SK-N-SH (cell line): ENCODE results near the gene POTEH. TPM values are rescaled to one million over a fixed set of nuclear protein-coding genes. Genes with fewer than 3 reads are reported as not detected.
A peak's percentile ranks its signal among the peaks of the same experiment; 100 is the strongest.
"Not testable (repeated sequence)": the region's sequence is repeated elsewhere in the genome, so short reads cannot be mapped to it uniquely, and the experiment has no call there.

Experiments
- CTCF ChIA-PET: fragments of 300-600, 350-600 bp; formaldehyde crosslinking; extraction: SDS; loops from one replicate; lab custom pipeline; 2021; lab: Yijun Ruan, JAX
- POLR2A ChIA-PET: fragments of 350-600 bp; sonication (Branson Sonifier 250); formaldehyde crosslinking; extraction: SDS; loops from one replicate; lab custom pipeline; 2020; ENCODE audit warnings: antibody characterized with exemption, inconsistent platforms; lab: Yijun Ruan, JAX
- DNase-seq: peaks from one replicate; pipeline ENCODE4 v3.0.0; 2012
- H2AFZ ChIP-seq: fragments of 200-600 bp; sonication (generic); 2 replicates; pipeline ENCODE4 v1.8.1; 2016; ENCODE audit warnings: antibody characterized with exemption, mild to moderate bottlenecking, low read depth
- H3F3A ChIP-seq: fragments of 200-600 bp; sonication (generic); replicated peaks from 2 replicates; pipeline ENCODE3; 2016; ENCODE audit warnings: antibody characterized with exemption, mild to moderate bottlenecking; ENCODE audit not compliant: insufficient read depth
- H3K27ac ChIP-seq, 2 experiments: fragments of 200-500 bp in 1 of 2; fragments of 200-600 bp in 1 of 2; sonication (Bioruptor generic) in 1 of 2; sonication (generic), shearing (Covaris generic) in 1 of 2; 2 replicates each; pipeline versions ENCODE4 v1.5.1 to v1.6.1; 2014 to 2016; ENCODE audit warnings: low read depth in 2 of 2, inconsistent platforms in 1 of 2, low read length in 1 of 2, mild to moderate bottlenecking in 1 of 2, mixed read lengths in 1 of 2
- H3K27me3 ChIP-seq: fragments of 200-600 bp; sonication (generic), shearing (Covaris generic); 2 replicates; pipeline ENCODE4 v1.6.1; 2016; ENCODE audit warnings: mixed run types; ENCODE audit not compliant: insufficient read depth
- H3K36me3 ChIP-seq, 2 experiments: fragments of 200-500 bp in 1 of 2; fragments of 200-600 bp in 1 of 2; sonication (Bioruptor generic) in 1 of 2; sonication (generic) in 1 of 2; replicated peaks in 1 of 2; 2 replicates each; pipeline versions ENCODE3 to v1.5.1; 2014 to 2016; ENCODE audit warnings: low read length in 1 of 2, mild to moderate bottlenecking in 1 of 2; ENCODE audit not compliant: insufficient read depth in 2 of 2, control insufficient read depth in 1 of 2
- H3K4me1 ChIP-seq, 2 experiments: fragments of 200-500 bp in 1 of 2; fragments of 200-600 bp in 1 of 2; sonication (Bioruptor generic) in 1 of 2; sonication (generic), shearing (Covaris generic) in 1 of 2; 2 replicates each; pipeline versions ENCODE4 v1.5.1 to v1.6.1; 2014 to 2016; ENCODE audit warnings: low read depth in 1 of 2, low read length in 1 of 2, mixed run types in 1 of 2; ENCODE audit not compliant: insufficient read depth in 2 of 2, control insufficient read depth in 1 of 2
- H3K4me2 ChIP-seq: fragments of 200-600 bp; sonication (generic), shearing (Covaris generic); 2 replicates; pipeline ENCODE4 v1.6.1; 2017; ENCODE audit warnings: mixed run types
- H3K4me3 ChIP-seq, 2 experiments: fragments of 200-500 bp in 1 of 2; fragments of 200-600 bp in 1 of 2; sonication (Bioruptor generic) in 1 of 2; sonication (generic), shearing (Covaris generic) in 1 of 2; 2 replicates each; pipeline versions ENCODE4 v1.5.1 to v1.8.1; 2014 to 2016; ENCODE audit warnings: low read depth in 2 of 2, inconsistent platforms in 1 of 2, low read length in 1 of 2, mild to moderate bottlenecking in 1 of 2, mixed read lengths in 1 of 2, moderate library complexity in 1 of 2
- H3K79me2 ChIP-seq: fragments of 200-600 bp; sonication (generic); 2 replicates; pipeline ENCODE4 v1.8.1; 2017; ENCODE audit warnings: mild to moderate bottlenecking; ENCODE audit not compliant: insufficient read depth
- H3K9ac ChIP-seq: fragments of 200-600 bp; sonication (generic); 2 replicates; pipeline ENCODE4 v1.6.1; 2017; ENCODE audit warnings: mixed run types
- H3K9me2 ChIP-seq: fragments of 200-600 bp; sonication (generic); 2 replicates; pipeline ENCODE4 v1.6.1; 2017; ENCODE audit warnings: mixed run types
- H3K9me3 ChIP-seq: fragments of 200-600 bp; sonication (generic); 2 replicates; pipeline ENCODE4 v1.6.1; 2017; ENCODE audit warnings: mixed run types, mild to moderate bottlenecking, moderate library complexity
- H4K20me1 ChIP-seq: fragments of 200-600 bp; sonication (generic); 2 replicates; pipeline ENCODE4 v1.6.1; 2017; ENCODE audit warnings: mild to moderate bottlenecking, mixed run types; ENCODE audit not compliant: insufficient read depth
- WGBS: methylation state at CpG from one replicate; pipeline ENCODE4 v1.1.6; 2017; ENCODE audit warnings: low lambda C conversion rate; 5-methylcytosine and 5-hydroxymethylcytosine counted together
- polyA plus RNA-seq, 3 experiments: library from polyadenylated mRNA; depleted of rRNA; stranded (reverse); fragments of >200 nt; gene quantifications; 2 replicates each; pipeline ENCODE4 v1.2.3, GENCODE V29; 2012

POTEH gene
- polyA plus RNA-seq, 1 of the 3 experiments (the other 2 are of a cell fraction) = 1.3 TPM

DNA sequence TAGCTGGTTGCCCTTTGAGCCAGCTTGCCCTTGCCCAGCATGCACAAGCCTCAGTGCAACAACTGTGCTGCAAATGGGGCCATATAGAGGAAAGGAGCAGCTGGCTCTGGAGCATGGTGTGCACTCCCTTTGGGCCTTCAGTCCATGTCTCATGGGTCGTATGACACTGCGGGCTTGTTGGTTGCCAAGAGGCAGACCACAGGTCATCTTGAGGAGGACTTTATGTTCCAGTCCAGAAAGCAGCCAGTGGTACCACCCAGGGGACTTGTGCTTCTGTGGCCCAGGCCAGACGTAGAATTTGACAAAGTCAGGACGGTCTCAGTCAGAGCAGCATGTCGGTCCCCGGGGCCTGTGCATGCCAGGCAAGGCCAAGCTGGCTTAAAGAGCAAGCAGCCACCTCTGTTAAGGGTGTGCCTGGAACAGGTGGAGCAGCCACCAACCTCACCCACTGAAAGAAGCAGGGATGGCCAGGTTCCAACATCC is 49.1 kb downstream of the POTEH start:
- DNase-seq, H3K79me2 ChIP-seq, CTCF ChIA-PET, H3K4me3 ChIP-seq, H3K9me2 ChIP-seq, H2AFZ ChIP-seq, H4K20me1 ChIP-seq, H3K9me3 ChIP-seq, H3K4me1 ChIP-seq, H3F3A ChIP-seq, H3K36me3 ChIP-seq, H3K4me2 ChIP-seq, H3K27ac ChIP-seq, H3K27me3 ChIP-seq, H3K9ac ChIP-seq, POLR2A ChIA-PET: not testable (repeated sequence)
- WGBS = 18% methylated on average over 2 of the region's 6 CpGs

DNA sequence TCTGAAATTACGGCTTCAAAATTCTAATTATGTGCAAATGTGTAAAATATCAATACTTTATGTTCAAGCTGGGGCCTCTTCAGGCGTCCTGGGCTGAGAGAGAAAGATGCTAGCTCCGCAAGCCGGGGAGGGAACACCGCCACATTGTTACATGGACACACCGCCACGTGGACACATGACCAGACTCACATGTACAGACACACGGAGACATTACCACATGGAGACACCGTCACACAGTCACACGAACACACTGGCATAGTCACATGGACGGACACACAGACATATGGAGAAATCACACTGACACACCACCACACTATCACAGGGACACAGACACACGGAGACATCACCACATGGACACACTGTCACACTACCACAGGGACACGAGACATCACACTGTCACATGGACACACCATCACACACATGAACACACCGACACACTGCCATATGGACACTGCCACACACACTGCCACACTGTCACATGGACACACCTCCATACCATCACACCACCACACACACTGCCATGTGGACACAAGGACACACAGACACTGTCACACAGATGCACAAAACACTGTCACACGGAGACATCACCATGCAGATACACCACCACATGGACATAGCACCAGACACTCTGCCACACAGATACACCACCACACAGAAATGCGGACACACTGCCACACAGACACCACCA is 58.0 kb downstream of the POTEH start:
- H3K4me1 ChIP-seq, H3K9me2 ChIP-seq, POLR2A ChIA-PET, H3F3A ChIP-seq, H3K27me3 ChIP-seq, H3K36me3 ChIP-seq, H2AFZ ChIP-seq, H3K27ac ChIP-seq, H4K20me1 ChIP-seq, H3K9ac ChIP-seq, H3K79me2 ChIP-seq, H3K4me2 ChIP-seq, DNase-seq, H3K4me3 ChIP-seq, H3K9me3 ChIP-seq, CTCF ChIA-PET: not testable (repeated sequence)
- 40% methylated on average over 13 of the region's 16 CpGs for WGBS

DNA sequence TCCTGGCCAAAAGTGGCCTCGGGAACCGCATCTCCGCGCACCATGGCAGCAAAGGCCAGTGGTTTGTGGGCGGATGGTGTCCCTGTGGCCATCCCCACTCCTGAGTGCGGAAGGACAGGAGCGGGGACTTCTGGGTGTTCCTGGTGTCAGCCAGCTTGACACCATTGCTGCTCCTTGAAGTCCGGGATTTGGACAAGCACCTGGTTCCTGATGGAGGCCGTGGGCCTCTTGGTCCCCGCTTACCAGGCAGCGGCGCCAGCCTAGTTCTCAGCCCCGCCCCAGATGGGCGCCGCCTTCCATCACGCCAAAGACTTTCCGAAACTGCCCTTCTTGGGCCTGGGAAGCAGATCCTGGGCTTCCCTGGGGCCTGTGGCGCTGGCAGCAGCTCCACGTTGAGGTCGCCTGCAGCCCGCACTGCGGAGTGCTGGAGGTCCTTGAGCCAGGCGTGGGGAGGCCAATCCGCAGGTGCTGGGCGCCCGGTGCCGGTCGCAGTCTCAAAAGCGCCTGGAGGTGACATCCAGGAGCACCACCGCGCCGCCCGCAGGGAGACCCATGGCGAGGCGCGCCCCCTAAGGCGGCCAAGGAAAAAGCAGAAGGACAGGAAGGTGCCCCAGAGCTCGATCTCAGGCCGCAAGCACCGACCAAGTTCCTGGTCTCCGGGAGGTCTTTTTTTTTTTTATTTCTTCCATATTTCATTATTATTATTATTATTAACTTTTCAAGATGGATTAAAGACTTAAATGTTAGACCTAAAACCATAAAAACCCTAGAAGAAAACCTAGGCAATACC is 59.5 kb downstream of the POTEH start:
- H3K4me1 ChIP-seq, H3F3A ChIP-seq, POLR2A ChIA-PET, H2AFZ ChIP-seq, CTCF ChIA-PET, H3K9ac ChIP-seq, H3K9me2 ChIP-seq, H3K36me3 ChIP-seq, H3K27me3 ChIP-seq, H3K79me2 ChIP-seq, H3K27ac ChIP-seq, H4K20me1 ChIP-seq, H3K9me3 ChIP-seq: not testable (repeated sequence)
- peak; percentile 0 for DNase-seq
- Histone ChIP-seq H3K4me3 (peak overlapping the region in 1 of 2 experiments; percentile 12; a peak in 1 of 4 replicates), H3K4me2 (peak overlapping the region; percentile 57; the same call in 1 of the 2 replicates)
- WGBS = 20% methylated on average over 26 of the region's 41 CpGs

DNA sequence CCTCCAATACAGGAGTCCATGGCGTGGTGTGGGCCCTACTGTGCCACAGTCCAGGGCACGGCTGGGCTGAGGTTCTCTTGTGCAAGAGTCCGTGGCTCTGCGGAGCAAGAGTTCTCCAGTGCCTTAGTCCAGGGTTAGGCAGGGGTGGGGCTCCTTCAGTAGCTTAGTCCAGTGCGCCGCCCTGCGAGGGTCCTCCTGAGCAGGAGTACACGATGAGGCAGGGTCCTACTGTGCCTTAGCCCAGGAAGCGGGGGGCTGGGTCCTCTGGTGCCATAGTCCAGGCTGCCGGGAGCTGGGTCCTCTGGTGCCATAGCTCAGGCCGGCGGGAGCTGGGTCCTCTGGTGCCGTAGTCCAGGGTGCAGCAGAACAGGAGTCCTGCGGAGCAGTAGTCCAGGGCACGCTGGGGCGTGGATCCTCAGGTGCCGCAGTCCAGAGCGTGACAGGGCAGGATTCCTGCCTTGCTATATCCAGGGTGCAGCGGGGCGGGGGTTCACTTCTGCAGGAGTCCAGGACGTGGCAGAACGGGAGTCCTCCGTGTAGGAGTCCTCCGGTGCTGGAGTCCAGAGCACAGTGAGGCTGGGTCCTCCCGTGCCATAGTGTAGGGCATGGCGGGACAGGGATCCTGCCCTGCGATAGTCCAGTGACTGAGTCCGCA is 69.7 kb downstream of the POTEH start:
- H3K9me2 ChIP-seq, H3K4me1 ChIP-seq, H3K79me2 ChIP-seq, H3F3A ChIP-seq, H3K27me3 ChIP-seq, H3K9ac ChIP-seq, H4K20me1 ChIP-seq, H3K9me3 ChIP-seq, H2AFZ ChIP-seq, H3K36me3 ChIP-seq, H3K4me3 ChIP-seq, POLR2A ChIA-PET, CTCF ChIA-PET, H3K27ac ChIP-seq, H3K4me2 ChIP-seq: not testable (repeated sequence)
- 7% methylated on average over 5 of the region's 28 CpGs for WGBS
- peak; percentile 0 for DNase-seq

DNA sequence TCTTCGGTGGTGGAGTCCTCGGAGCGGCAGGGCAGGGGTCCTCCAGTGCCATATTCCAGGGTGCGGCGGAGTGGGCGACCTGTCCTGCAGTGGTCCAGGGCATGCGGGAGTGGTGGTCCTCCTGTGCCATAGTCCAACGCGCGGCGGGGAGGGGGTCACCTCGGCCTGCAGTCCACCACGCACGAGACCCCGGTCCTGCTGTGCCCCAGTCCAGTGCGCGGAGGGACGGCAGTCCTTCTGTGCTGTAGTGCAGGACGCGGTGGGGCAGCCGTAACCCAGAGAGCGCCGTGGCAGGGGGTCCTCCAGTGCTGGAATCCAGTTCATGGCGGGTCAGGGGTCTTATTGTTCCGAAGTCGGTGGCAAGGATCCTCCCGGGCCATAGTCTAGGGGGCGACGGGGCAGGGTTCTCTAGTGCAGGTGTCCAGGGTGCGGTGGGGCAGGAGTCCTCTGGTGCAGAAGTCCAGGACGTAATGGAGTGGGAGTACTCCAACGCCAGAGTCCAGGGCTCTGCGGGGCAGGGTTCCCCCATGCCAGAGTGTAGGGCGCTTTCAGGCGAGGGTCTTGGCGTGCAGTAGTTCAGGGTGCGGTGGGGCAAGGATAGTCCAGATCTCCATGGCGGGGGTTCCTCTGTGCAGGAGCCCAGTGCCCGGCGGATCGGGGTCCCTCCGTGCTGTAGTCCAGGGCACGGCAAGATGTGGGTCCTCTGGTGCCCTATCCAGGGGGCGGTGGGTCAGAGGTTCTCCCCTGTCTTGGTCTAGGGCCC is 70.7 kb downstream of the POTEH start:
- H3K4me2 ChIP-seq, H3K9me2 ChIP-seq, CTCF ChIA-PET, H3F3A ChIP-seq, H3K36me3 ChIP-seq, H3K9ac ChIP-seq, DNase-seq, H3K27me3 ChIP-seq, H2AFZ ChIP-seq, H3K4me3 ChIP-seq, H3K79me2 ChIP-seq, H3K9me3 ChIP-seq, H3K4me1 ChIP-seq, H4K20me1 ChIP-seq, POLR2A ChIA-PET, H3K27ac ChIP-seq: not testable (repeated sequence)
- WGBS = 33% methylated on average over 4 of the region's 44 CpGs
